ENCODE results near the gene TSG101.

The TSG101 gene

GRCh38 chr11:18522388-18522787, 4.4 kb downstream of the TSG101 start:
- DNase-seq (no peak), ATAC-seq (no peak)
- no peak overlapping the region for H3K27ac Mint-ChIP-seq
- H3K9me3 Mint-ChIP-seq, result no peaks in the 10 kb centered on the region
- no peak overlapping the region for H3K4me3 Mint-ChIP-seq
- no peaks in the 10 kb centered on the region for H3K27me3 Mint-ChIP-seq
- H3K4me1 Mint-ChIP-seq, result peaks cover 40% of the 10 kb centered on the region

GRCh38 chr11:18521122-18521521, 5.6 kb downstream of the TSG101 start:
- no peak for ATAC-seq
- Mint-ChIP-seq H3K27ac (no peak overlapping the region), H3K4me1 (peaks cover 40% of the 10 kb centered on the region), H3K9me3 (no peaks in the 10 kb centered on the region), H3K4me3 (no peak overlapping the region), H3K27me3 (no peaks in the 10 kb centered on the region)
- DNase-seq, result no peak

GRCh38 chr11:18502352-18502751, 24.4 kb downstream of the TSG101 start:
- Mint-ChIP-seq H3K4me3 (no peak overlapping the region), H3K9me3 (no peaks in the 10 kb centered on the region), H3K27ac (no peak overlapping the region), H3K27me3 (no peaks in the 10 kb centered on the region), H3K4me1 (no peaks in the 10 kb centered on the region)
- ATAC-seq, result no peak
- no peak for DNase-seq

GRCh38 chr11:18501629-18502028, 25.1 kb downstream of the TSG101 start:
- DNase-seq (no peak), ATAC-seq (no peak)
- no peak overlapping the region for H3K27ac Mint-ChIP-seq
- H3K9me3 Mint-ChIP-seq, result no peaks in the 10 kb centered on the region
- H3K4me1 Mint-ChIP-seq, result no peaks in the 10 kb centered on the region
- H3K27me3 Mint-ChIP-seq, result no peaks in the 10 kb centered on the region
- H3K4me3 Mint-ChIP-seq, result no peak overlapping the region

GRCh38 chr11:18498039-18498438, 28.7 kb downstream of the TSG101 start:
- ATAC-seq, result no peak
- H3K9me3 Mint-ChIP-seq, result no peaks in the 10 kb centered on the region
- peaks cover 5% of the 10 kb centered on the region for H3K4me1 Mint-ChIP-seq
- no peaks in the 10 kb centered on the region for H3K27me3 Mint-ChIP-seq
- no peak overlapping the region for H3K27ac Mint-ChIP-seq
- no peak overlapping the region for H3K4me3 Mint-ChIP-seq
- DNase-seq, result no peak

GRCh38 chr11:18495703-18496102, 31.0 kb downstream of the TSG101 start:
- no peak overlapping the region for H3K27ac Mint-ChIP-seq
- no peak overlapping the region for H3K4me3 Mint-ChIP-seq
- H3K27me3 Mint-ChIP-seq, result no peaks in the 10 kb centered on the region
- ATAC-seq (no peak), DNase-seq (no peak)
- H3K9me3 Mint-ChIP-seq, result no peaks in the 10 kb centered on the region
- peaks cover 9% of the 10 kb centered on the region for H3K4me1 Mint-ChIP-seq

- H3K9me3 Mint-ChIP-seq, result no peaks in the 10 kb centered on the region
- no peak for DNase-seq
- no peak overlapping the region for H3K27ac Mint-ChIP-seq
- H3K27me3 Mint-ChIP-seq, result no peaks in the 10 kb centered on the region
- peaks cover 13% of the 10 kb centered on the region for H3K4me1 Mint-ChIP-seq
- no peak for ATAC-seq
- no peak overlapping the region for H3K4me3 Mint-ChIP-seq
Observed at GRCh38 chr11:18495271-18495670, 31.5 kb downstream of the TSG101 start.

- no peak overlapping the region for H3K27ac Mint-ChIP-seq
- H3K27me3 Mint-ChIP-seq, result no peaks in the 10 kb centered on the region
- DNase-seq, result no peak
- peaks cover 14% of the 10 kb centered on the region for H3K4me1 Mint-ChIP-seq
- H3K4me3 Mint-ChIP-seq, result no peak overlapping the region
- no peaks in the 10 kb centered on the region for H3K9me3 Mint-ChIP-seq
- no peak for ATAC-seq
Observed at GRCh38 chr11:18493310-18493709, 33.4 kb downstream of the TSG101 start.

GRCh38 chr11:18492888-18493287, 33.9 kb downstream of the TSG101 start:
- H3K4me1 Mint-ChIP-seq, result peaks cover 14% of the 10 kb centered on the region
- H3K4me3 Mint-ChIP-seq, result no peak overlapping the region
- ATAC-seq (no peak), DNase-seq (no peak)
- H3K27ac Mint-ChIP-seq, result no peak overlapping the region
- H3K27me3 Mint-ChIP-seq, result no peaks in the 10 kb centered on the region
- no peaks in the 10 kb centered on the region for H3K9me3 Mint-ChIP-seq

GRCh38 chr11:18491924-18492323, 34.8 kb downstream of the TSG101 start:
- Mint-ChIP-seq H3K4me1 (peaks cover 14% of the 10 kb centered on the region), H3K27me3 (no peaks in the 10 kb centered on the region), H3K27ac (no peak overlapping the region), H3K4me3 (no peak overlapping the region), H3K9me3 (no peaks in the 10 kb centered on the region)
- DNase-seq, result no peak
- ATAC-seq, result no peak

- Mint-ChIP-seq H3K9me3 (no peaks in the 10 kb centered on the region), H3K27me3 (no peaks in the 10 kb centered on the region), H3K27ac (no peak overlapping the region), H3K4me1 (peaks cover 21% of the 10 kb centered on the region), H3K4me3 (no peak overlapping the region)
- DNase-seq (no peak), ATAC-seq (no peak)
Observed at GRCh38 chr11:18490736-18491485, 35.8 kb downstream of the TSG101 start.

GRCh38 chr11:18490319-18490718, 36.4 kb downstream of the TSG101 start:
- Mint-ChIP-seq H3K27ac (no peak overlapping the region), H3K27me3 (no peaks in the 10 kb centered on the region), H3K4me3 (no peak overlapping the region), H3K9me3 (no peaks in the 10 kb centered on the region), H3K4me1 (peaks cover 24% of the 10 kb centered on the region)
- ATAC-seq (no peak), DNase-seq (no peak)

GRCh38 chr11:18485913-18486528, 40.7 kb downstream of the TSG101 start:
- Mint-ChIP-seq H3K27me3 (no peaks in the 10 kb centered on the region), H3K27ac (no peak overlapping the region), H3K4me3 (no peak overlapping the region), H3K9me3 (no peaks in the 10 kb centered on the region), H3K4me1 (peaks cover 18% of the 10 kb centered on the region)
- DNase-seq, result peak in 1 of 2 donors; percentile 14
- peak; percentile 85 for ATAC-seq

- DNase-seq (no peak), ATAC-seq (no peak)
- no peaks in the 10 kb centered on the region for H3K9me3 Mint-ChIP-seq
- peak overlapping the region; percentile 42 to 61 for H3K27ac Mint-ChIP-seq
- no peaks in the 10 kb centered on the region for H3K4me1 Mint-ChIP-seq
- no peak overlapping the region for H3K4me3 Mint-ChIP-seq
- no peaks in the 10 kb centered on the region for H3K27me3 Mint-ChIP-seq
Observed at GRCh38 chr11:18479063-18479462, 47.7 kb downstream of the TSG101 start.

- ATAC-seq (no peak), DNase-seq (no peak)
- no peaks in the 10 kb centered on the region for H3K4me1 Mint-ChIP-seq
- no peak overlapping the region for H3K27ac Mint-ChIP-seq
- H3K4me3 Mint-ChIP-seq, result no peak overlapping the region
- no peaks in the 10 kb centered on the region for H3K9me3 Mint-ChIP-seq
- H3K27me3 Mint-ChIP-seq, result no peaks in the 10 kb centered on the region
Observed at GRCh38 chr11:18472587-18472986, 54.2 kb downstream of the TSG101 start.

- Mint-ChIP-seq H3K27me3 (no peaks in the 10 kb centered on the region), H3K4me1 (no peaks in the 10 kb centered on the region), H3K4me3 (no peak overlapping the region), H3K9me3 (no peaks in the 10 kb centered on the region), H3K27ac (no peak overlapping the region)
- DNase-seq (peak in 1 of 2 donors; percentile 46), ATAC-seq (peak; percentile 96)
Observed at GRCh38 chr11:18471995-18472394, 54.7 kb downstream of the TSG101 start.

GRCh38 chr11:18468961-18469360, 57.8 kb downstream of the TSG101 start:
- no peak for ATAC-seq
- Mint-ChIP-seq H3K27me3 (no peaks in the 10 kb centered on the region), H3K27ac (no peak overlapping the region)

More at GRCh38 chr11:18468961-18469360, 57.8 kb downstream of the TSG101 start:
- Mint-ChIP-seq H3K4me1 (no peaks in the 10 kb centered on the region), H3K9me3 (no peaks in the 10 kb centered on the region), H3K4me3 (no peak overlapping the region)
- no peak for DNase-seq

All from stimulated activated naive CD8-positive, alpha-beta T cell treated with anti-CD3 and anti-CD28 coated beads, Interleukin-15, amount 100 ng/mL, for 72 hours (primary cell).